AG09309 (cell line): ENCODE data around the gene YAP1.

Source experiments
- DNase-seq: peaks from one replicate; pipeline ENCODE4 v3.0.0-alpha.2; 2010; ENCODE audit warnings: low read depth
- H3K4me3 ChIP-seq: 2 replicates; pipeline ENCODE4 v1.5.1; 2011; ENCODE audit warnings: mild to moderate bottlenecking, low read depth, low read length, moderate library complexity; ENCODE audit not compliant: control insufficient read depth
- CTCF ChIP-seq: IDR thresholded peaks from 2 replicates; pipeline ENCODE4 v1.5.1; 2011; ENCODE audit warnings: mild to moderate bottlenecking, low read depth, low read length, inconsistent platforms; ENCODE audit not compliant: insufficient read depth, control insufficient read depth; ENCODE audit errors: missing control alignments

Gene YAP1

GRCh38 chr11:102216433-102217075 lies 106.3 kb downstream of the YAP1 start:
- H3K4me3 ChIP-seq, result no peak overlapping the region
- no peak for DNase-seq
- no peak for TF ChIP-seq CTCF

GRCh38 chr11:102220728-102221467 lies 110.7 kb downstream of the YAP1 start:
- DNase-seq, result no peak
- TF ChIP-seq CTCF, result no peak

GRCh38 chr11:102223859-102224258 lies 113.6 kb downstream of the YAP1 start:
- DNase-seq, result no peak
- H3K4me3 ChIP-seq, result no peak overlapping the region
- TF ChIP-seq CTCF, result no peak

More at GRCh38 chr11:102220728-102221467, 110.7 kb downstream of the YAP1 start:
- no peak overlapping the region for H3K4me3 ChIP-seq

GRCh38 chr11:102225689-102226568 lies 115.7 kb downstream of the YAP1 start:
- H3K4me3 ChIP-seq, result no peak overlapping the region
- no peak for TF ChIP-seq CTCF
- DNase-seq, result no peak

- no peak overlapping the region for H3K4me3 ChIP-seq
- DNase-seq, result no peak
- TF ChIP-seq CTCF, result no peak
Measured at GRCh38 chr11:102226702-102227490, 116.6 kb downstream of the YAP1 start.
